GM23248 (cell line): ENCODE measurements around the gene CHN2. TPM values are rescaled to one million over a fixed set of nuclear protein-coding genes. Genes with fewer than 3 reads are reported as not detected.

Experiments used
- DNase-seq: peaks from one replicate; pipeline ENCODE4 v3.0.0-alpha.2; 2015
- H2AFZ ChIP-seq: fragments of 200-600 bp; sonication (generic); 2 replicates; pipeline ENCODE4 v1.6.1; 2016; ENCODE audit warnings: antibody characterized with exemption
- H3F3A ChIP-seq: fragments of 200-600 bp; sonication (generic); 2 replicates; pipeline ENCODE4 v1.6.1; 2016; ENCODE audit warnings: mild to moderate bottlenecking, antibody characterized with exemption, mixed run types; ENCODE audit not compliant: insufficient read depth
- H3K27ac ChIP-seq: fragments of 200-600 bp; sonication (generic); 2 replicates; pipeline ENCODE4 v1.5.1; 2016; ENCODE audit warnings: mild to moderate bottlenecking
- H3K27me3 ChIP-seq: fragments of 200-600 bp; sonication (generic); replicated peaks from 2 replicates; pipeline ENCODE4 v1.6.1; 2016; ENCODE audit warnings: mild to moderate bottlenecking; ENCODE audit not compliant: insufficient read depth
- H3K36me3 ChIP-seq: fragments of 200-600 bp; sonication (generic); 2 replicates; pipeline ENCODE4 v1.6.1; 2016; ENCODE audit warnings: low read depth, mild to moderate bottlenecking
- H3K4me1 ChIP-seq: fragments of 200-600 bp; sonication (generic); 2 replicates; pipeline ENCODE4 v1.6.1; 2016; ENCODE audit warnings: mild to moderate bottlenecking; ENCODE audit not compliant: insufficient read depth
- H3K4me2 ChIP-seq: fragments of 200-600 bp; sonication (generic); one replicate; pipeline ENCODE4 v1.6.1; 2016; ENCODE audit warnings: mild to moderate bottlenecking; ENCODE audit not compliant: unreplicated experiment
- H3K4me3 ChIP-seq: fragments of 200-600 bp; sonication (generic); 2 replicates; pipeline ENCODE4 v1.5.1; 2016; ENCODE audit warnings: mild to moderate bottlenecking
- H3K79me2 ChIP-seq: fragments of 200-600 bp; sonication (generic); 2 replicates; pipeline ENCODE4 v1.6.1; 2016; ENCODE audit warnings: mild to moderate bottlenecking; ENCODE audit not compliant: insufficient read depth
- H3K9ac ChIP-seq: fragments of 200-600 bp; sonication (generic); 2 replicates; pipeline ENCODE4 v1.6.1; 2016; ENCODE audit warnings: mild to moderate bottlenecking
- H3K9me2 ChIP-seq: fragments of 200-600 bp; sonication (generic); 2 replicates; pipeline ENCODE4 v1.6.1; 2016; ENCODE audit warnings: mixed run types, mild to moderate bottlenecking, moderate library complexity; ENCODE audit not compliant: insufficient read depth
- H3K9me3 ChIP-seq: fragments of 200-600 bp; sonication (generic); one replicate; pipeline ENCODE4 v1.6.1; 2017; ENCODE audit warnings: low read depth
- H4K20me1 ChIP-seq: fragments of 200-600 bp; sonication (generic); 2 replicates; pipeline ENCODE4 v1.6.0; 2016; ENCODE audit not compliant: insufficient read depth
- EZH2 ChIP-seq: fragments of 200-600 bp; sonication (generic); IDR thresholded peaks from 2 replicates; pipeline ENCODE4 v1.6.1; 2018; ENCODE audit warnings: antibody characterized with exemption, mild to moderate bottlenecking; ENCODE audit not compliant: insufficient read depth, poor library complexity, severe bottlenecking
- EZH2phosphoT487 ChIP-seq: fragments of 200-600 bp; sonication (generic); IDR thresholded peaks from 2 replicates; pipeline ENCODE4 v1.6.1; 2018; ENCODE audit warnings: antibody characterized with exemption, moderate library complexity, mild to moderate bottlenecking, low read depth; ENCODE audit not compliant: insufficient read depth
- WGBS, 2 experiments: methylation state at CpG; one replicate each; pipeline ENCODE4 v1.1.6; 2015 to 2017; ENCODE audit warnings: low lambda C conversion rate in 2 of 2, low coverage in 1 of 2; ENCODE audit errors: missing lambda C conversion rate in 2 of 2; 5-methylcytosine and 5-hydroxymethylcytosine counted together
- in situ Hi-C: fragments of 300-500 bp; cut with MboI; formaldehyde crosslinking; loops from 2 replicates; pipeline ENCODE4 v1.15.0; 2020
- polyA plus RNA-seq: library from polyadenylated mRNA; unstranded; fragments of >200 nt; fragmentation: Nextera tagmentation; extraction: Ambion mirVana; gene quantifications from 2 replicates; pipeline ENCODE4 v1.2.1, GENCODE V29; 2016
- total RNA-seq: library from RNA; depleted of rRNA; stranded (reverse); fragments of >200 nt; shearing (Covaris generic); gene quantifications from 2 replicates; pipeline ENCODE4 v1.2.3, GENCODE V29; 2014; rRNA removed

The CHN2 gene
- total RNA-seq (1.5 TPM in 1 of 2 replicates, not detected in the other), polyA plus RNA-seq (1.4 and 2.3 TPM in 2 replicates)

GRCh38 chr7:29194594-29195427 is at the start of gene CHN2:
Gene CHN2, plus strand, starts transcription at chr7:29194775.
- no peaks in the 10 kb centered on the region for H3K9me3 ChIP-seq
- peak; percentile 52 for DNase-seq
- no peaks in the 10 kb centered on the region for H4K20me1 ChIP-seq
- no peaks in the 10 kb centered on the region for H3K79me2 ChIP-seq
- no peaks in the 10 kb centered on the region for H3K4me1 ChIP-seq
- H3K9me2 ChIP-seq, result no peaks in the 10 kb centered on the region
- H3K4me2 ChIP-seq, result peak within 1 kb of the TSS; percentile 68
- no peaks in the 10 kb centered on the region for H3K36me3 ChIP-seq
- no peak for TF ChIP-seq EZH2phosphoT487
- H2AFZ ChIP-seq, result peak within 1 kb of the TSS; percentile 82
- peaks cover 72% of the 10 kb centered on the region for H3K27me3 ChIP-seq
- in situ Hi-C loops, result no loop called here
- H3K4me3 ChIP-seq, result peak within 1 kb of the TSS; percentile 71
- WGBS, 2 experiments, result 1 to 2% methylated on average over 75 to 88 of the region's 89 CpGs
- H3F3A ChIP-seq, result no peaks in the 10 kb centered on the region
- H3K9ac ChIP-seq, result no peak within 1 kb of the TSS
- no peak within 1 kb of the TSS for H3K27ac ChIP-seq

GRCh38 chr7:29145553-29146056 is 49.0 kb upstream of the CHN2 start:
- H3K4me1 ChIP-seq, result peaks cover 3% of the 10 kb centered on the region; the same call in 1 of the 2 replicates
- no peaks in the 10 kb centered on the region for H3K9me3 ChIP-seq
- H3K27ac ChIP-seq, result no peak overlapping the region
- in situ Hi-C loops, result no loop called here
- no peak overlapping the region for H3K9ac ChIP-seq
- 27 to 28% methylated on average over 8 of the region's 8 CpGs for WGBS, 2 experiments
- H2AFZ ChIP-seq, result no peak overlapping the region
- TF ChIP-seq EZH2phosphoT487 (no peak), EZH2 (no peak)
- H3F3A ChIP-seq, result no peaks in the 10 kb centered on the region
- no peaks in the 10 kb centered on the region for H4K20me1 ChIP-seq
- no peak overlapping the region for H3K4me3 ChIP-seq
- peaks cover 65% of the 10 kb centered on the region for H3K27me3 ChIP-seq
- H3K4me2 ChIP-seq, result no peak overlapping the region
- no peaks in the 10 kb centered on the region for H3K79me2 ChIP-seq
- H3K9me2 ChIP-seq, result no peaks in the 10 kb centered on the region
- H3K36me3 ChIP-seq, result no peaks in the 10 kb centered on the region
- DNase-seq, result no peak

- H2AFZ ChIP-seq, result peak within 1 kb of the TSS; percentile 49; the same call in 1 of the 2 replicates
- peaks cover 3% of the 10 kb centered on the region; the same call in 1 of the 2 replicates for H3K4me1 ChIP-seq
- H3K27ac ChIP-seq, result no peak within 1 kb of the TSS
- H3K27me3 ChIP-seq, result peaks cover 65% of the 10 kb centered on the region
- H3K9me3 ChIP-seq, result no peaks in the 10 kb centered on the region
- no peaks in the 10 kb centered on the region for H3F3A ChIP-seq
- H3K4me2 ChIP-seq, result peak within 1 kb of the TSS; percentile 13
- in situ Hi-C loops, result no loop called here
- H4K20me1 ChIP-seq, result no peaks in the 10 kb centered on the region
- H3K9me2 ChIP-seq, result no peaks in the 10 kb centered on the region
- no peak within 1 kb of the TSS for H3K9ac ChIP-seq
- no peak for TF ChIP-seq EZH2
- TF ChIP-seq EZH2phosphoT487, result no peak
- WGBS, 2 experiments, result 4% methylated on average over 42 of the region's 42 CpGs
- peak within 1 kb of the TSS; percentile 47 for H3K4me3 ChIP-seq
- H3K36me3 ChIP-seq, result no peaks in the 10 kb centered on the region
- peak; percentile 25 for DNase-seq
- H3K79me2 ChIP-seq, result no peaks in the 10 kb centered on the region
Observed at GRCh38 chr7:29146057-29146706, 48.4 kb upstream of the CHN2 start, which contains the start of gene CPVL. Gene CPVL, minus strand, starts transcription at chr7:29146537. Its CDS starts 25,476 bp downstream, at chr7:29121061.

GRCh38 chr7:29146888-29147609 is 47.5 kb upstream of the CHN2 start:
- Histone ChIP-seq H3K79me2 (no peaks in the 10 kb centered on the region), H3K4me1 (peaks cover 3% of the 10 kb centered on the region; the same call in 1 of the 2 replicates), H3K9me2 (no peaks in the 10 kb centered on the region), H4K20me1 (no peaks in the 10 kb centered on the region), H3F3A (no peaks in the 10 kb centered on the region), H3K27ac (no peak overlapping the region), H3K36me3 (no peaks in the 10 kb centered on the region), H2AFZ (no peak overlapping the region; the same call in 1 of the 2 replicates), H3K27me3 (peaks cover 65% of the 10 kb centered on the region), H3K9me3 (no peaks in the 10 kb centered on the region), H3K4me2 (peak overlapping the region; percentile 13), H3K4me3 (0 out of 2 replicates have a peak overlapping the region, but pooled peaks have one; percentile 0), H3K9ac (no peak overlapping the region)
- 16 to 18% methylated on average over 14 of the region's 14 CpGs for WGBS, 2 experiments
- DNase-seq, result peak; percentile 50
- in situ Hi-C loops, result no loop called here
- TF ChIP-seq EZH2 (no peak), EZH2phosphoT487 (no peak)
